Caco-2 (cell line): Measurements from ENCODE around the gene PPP1R12B. TPM values are rescaled to one million over a fixed set of nuclear protein-coding genes. Genes with fewer than 3 reads are reported as not detected.
"Not testable (repeated sequence)": the region's sequence is repeated elsewhere in the genome, so short reads cannot be mapped to it uniquely, and the experiment has no call there.

Source experiments
- BruUV-seq: library from RNA; stranded (reverse); fragments of 400-500 nt; replicated peaks from 2 replicates; lab custom pipeline; 2021; lab: Mats Ljungman, UMichigan
- CTCF ChIA-PET: fragments of 300-600 bp; sonication (Branson Sonifier 250); formaldehyde crosslinking; loops from one replicate; lab custom pipeline; 2022; ENCODE audit warnings: antibody characterized with exemption; lab: Charles Lee
- POLR2A ChIA-PET: fragments of 300-600 bp; sonication (Branson Sonifier 250); formaldehyde crosslinking; loops from one replicate; lab custom pipeline; 2022; ENCODE audit warnings: antibody characterized with exemption; lab: Charles Lee
- DNase-seq, 2 experiments: peaks; one replicate each; pipeline versions ENCODE4 v3.0.0 to v3.0.0-alpha.2; 2020 to 2022
- H3K27me3 ChIP-seq: replicated peaks from 2 replicates; pipeline ENCODE4 v1.6.0; 2011; ENCODE audit warnings: low read length; ENCODE audit not compliant: control insufficient read depth, insufficient read depth
- H3K36me3 ChIP-seq: 2 replicates; pipeline ENCODE4 v1.5.1; 2011; ENCODE audit warnings: low read length; ENCODE audit not compliant: control insufficient read depth, insufficient read depth
- H3K4me1 ChIP-seq: fragments of 250-450 bp; sonication (Bioruptor Pico); 2 replicates; pipeline ENCODE4 v1.5.1; 2020; ENCODE audit warnings: mild to moderate bottlenecking
- H3K4me3 ChIP-seq: 2 replicates; pipeline ENCODE4 v1.5.1; 2011; ENCODE audit warnings: low read depth, mild to moderate bottlenecking, control low read depth, low read length
- H3K9me3 ChIP-seq: fragments of 250-450 bp; sonication (Bioruptor Pico); 2 replicates; pipeline ENCODE4 v1.5.1; 2020; ENCODE audit warnings: mild to moderate bottlenecking, moderate library complexity
- H3K27ac Mint-ChIP-seq: one replicate; pipeline ENCODE4 v1.8.0; 2022; ENCODE audit warnings: mixed read lengths; ENCODE audit not compliant: unreplicated experiment
- H3K27me3 Mint-ChIP-seq: one replicate; pipeline ENCODE4 v1.8.0; 2022; ENCODE audit warnings: mixed read lengths; ENCODE audit not compliant: insufficient read depth, unreplicated experiment
- H3K36me3 Mint-ChIP-seq: one replicate; pipeline ENCODE4 v1.8.0; 2022; ENCODE audit warnings: mild to moderate bottlenecking, mixed read lengths; ENCODE audit not compliant: insufficient read depth, unreplicated experiment
- H3K4me1 Mint-ChIP-seq: one replicate; pipeline ENCODE4 v1.8.0; 2022; ENCODE audit warnings: low read depth, mixed read lengths; ENCODE audit not compliant: unreplicated experiment
- H3K4me3 Mint-ChIP-seq: one replicate; pipeline ENCODE4 v1.8.0; 2022; ENCODE audit warnings: mild to moderate bottlenecking, moderate library complexity, mixed read lengths; ENCODE audit not compliant: unreplicated experiment
- H3K9me3 Mint-ChIP-seq: one replicate; pipeline ENCODE4 v1.8.0; 2022; ENCODE audit warnings: mixed read lengths; ENCODE audit not compliant: unreplicated experiment
- intact Hi-C: fragments of 100-400 bp; cut with micrococcal nuclease; formaldehyde crosslinking; loops from one replicate; pipeline ENCODE4 v1.10.0; 2022; ENCODE audit not compliant: unreplicated experiment
- total RNA-seq: library from RNA; stranded (reverse); gene quantifications from 2 replicates; pipeline ENCODE4 v1.2.3, GENCODE V29; 2022
- TF ChIP-seq, protein P1 (sequence below), 2 experiments: fragments of 200-600 bp in 1 of 2; IDR thresholded peaks; 1 replicate in 1 of 2; 2 replicates in 1 of 2; pipeline versions ENCODE4 v1.5.1 to v1.8.0; 2011 to 2022; ENCODE audit warnings: antibody characterized with exemption in 1 of 2, control low read depth in 1 of 2, inconsistent platforms in 1 of 2, low read depth in 1 of 2, low read length in 1 of 2, mild to moderate bottlenecking in 1 of 2, moderate library complexity in 1 of 2; ENCODE audit not compliant: insufficient read depth in 1 of 2, severe bottlenecking in 1 of 2, unreplicated experiment in 1 of 2

Gene PPP1R12B
- total RNA-seq, 1 experiment from 2014 or later, result 16.4 TPM

DNA sequence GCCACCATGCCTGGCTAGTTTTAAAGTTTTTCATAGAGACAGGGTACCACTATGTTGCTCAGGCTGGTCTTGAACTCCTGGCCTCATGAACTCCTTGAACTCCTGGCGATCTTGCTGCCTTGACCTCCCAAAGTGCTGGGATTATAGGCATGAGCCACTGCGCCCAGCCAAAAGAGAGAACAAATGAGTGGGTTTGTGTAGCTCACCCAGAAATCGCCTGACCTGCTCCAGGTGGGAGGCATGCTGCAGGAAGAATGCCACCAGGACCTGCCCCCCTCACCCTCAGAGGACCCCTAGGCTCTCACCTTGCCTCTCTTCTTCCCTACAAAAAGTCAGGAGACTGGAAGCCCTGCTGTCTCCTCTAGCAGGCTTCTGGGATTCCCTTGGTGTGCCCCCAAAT, 272.9 kb downstream of the PPP1R12B start:
- intact Hi-C loops, result no loop called here
- Mint-ChIP-seq H3K4me1 (no peaks in the 10 kb centered on the region), H3K36me3 (no peaks in the 10 kb centered on the region), H3K9me3 (no peaks in the 10 kb centered on the region), H3K4me3 (no peak overlapping the region), H3K27ac (no peak overlapping the region), H3K27me3 (no peaks in the 10 kb centered on the region)
- POLR2A ChIA-PET, result no interaction called here
- TF ChIP-seq, protein P1, sequence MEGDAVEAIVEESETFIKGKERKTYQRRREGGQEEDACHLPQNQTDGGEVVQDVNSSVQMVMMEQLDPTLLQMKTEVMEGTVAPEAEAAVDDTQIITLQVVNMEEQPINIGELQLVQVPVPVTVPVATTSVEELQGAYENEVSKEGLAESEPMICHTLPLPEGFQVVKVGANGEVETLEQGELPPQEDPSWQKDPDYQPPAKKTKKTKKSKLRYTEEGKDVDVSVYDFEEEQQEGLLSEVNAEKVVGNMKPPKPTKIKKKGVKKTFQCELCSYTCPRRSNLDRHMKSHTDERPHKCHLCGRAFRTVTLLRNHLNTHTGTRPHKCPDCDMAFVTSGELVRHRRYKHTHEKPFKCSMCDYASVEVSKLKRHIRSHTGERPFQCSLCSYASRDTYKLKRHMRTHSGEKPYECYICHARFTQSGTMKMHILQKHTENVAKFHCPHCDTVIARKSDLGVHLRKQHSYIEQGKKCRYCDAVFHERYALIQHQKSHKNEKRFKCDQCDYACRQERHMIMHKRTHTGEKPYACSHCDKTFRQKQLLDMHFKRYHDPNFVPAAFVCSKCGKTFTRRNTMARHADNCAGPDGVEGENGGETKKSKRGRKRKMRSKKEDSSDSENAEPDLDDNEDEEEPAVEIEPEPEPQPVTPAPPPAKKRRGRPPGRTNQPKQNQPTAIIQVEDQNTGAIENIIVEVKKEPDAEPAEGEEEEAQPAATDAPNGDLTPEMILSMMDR (IDR thresholded peaks at IDR 0.05; ENCODE audit: insufficient read depth in 1 of 2, low read depth in 1 of 2, low read length in 1 of 2, severe bottlenecking in 1 of 2, unreplicated experiment in 1 of 2), result no peak
- Histone ChIP-seq H3K27me3 (no peaks in the 10 kb centered on the region), H3K4me3 (no peak overlapping the region), H3K9me3 (no peaks in the 10 kb centered on the region), H3K4me1 (no peaks in the 10 kb centered on the region), H3K36me3 (no peaks in the 10 kb centered on the region)
- no TSS peak for BruUV-seq
- DNase-seq, result no peak
- CTCF ChIA-PET, result no interaction called here

DNA sequence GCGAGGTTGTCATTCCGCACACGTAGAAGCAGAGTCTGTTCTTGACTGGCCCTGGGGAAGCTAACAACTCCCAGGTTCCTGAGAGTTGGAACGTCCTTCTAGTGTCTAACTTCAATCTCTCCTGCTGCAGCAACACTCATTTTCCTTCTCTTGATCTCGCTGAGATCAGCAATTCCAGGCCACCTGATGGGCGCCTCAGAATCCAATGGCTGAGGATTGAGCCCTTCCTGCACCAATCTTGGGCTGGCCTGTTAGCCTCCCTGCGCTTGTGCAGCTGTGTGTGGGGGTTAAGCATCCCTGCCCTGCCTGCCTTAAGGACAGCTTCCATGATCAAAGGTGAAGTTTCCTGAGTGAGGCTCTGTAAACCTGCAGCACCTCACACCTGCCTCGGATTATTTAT, 273.9 kb downstream of the PPP1R12B start:
- TF ChIP-seq, protein P1 (IDR thresholded peaks at IDR 0.05; ENCODE audit: insufficient read depth in 1 of 2, low read depth in 1 of 2, low read length in 1 of 2, severe bottlenecking in 1 of 2, unreplicated experiment in 1 of 2), result no peak
- Mint-ChIP-seq H3K9me3 (no peaks in the 10 kb centered on the region), H3K4me1 (no peaks in the 10 kb centered on the region), H3K4me3 (no peak overlapping the region), H3K36me3 (no peaks in the 10 kb centered on the region), H3K27me3 (no peaks in the 10 kb centered on the region), H3K27ac (no peak overlapping the region)
- no peaks in the 10 kb centered on the region for H3K36me3 ChIP-seq
- intact Hi-C loops, result no loop called here
- DNase-seq, result no peak
- BruUV-seq, result no TSS peak
- ChIA-PET POLR2A (no interaction called here), CTCF (no interaction called here)
- no peaks in the 10 kb centered on the region for H3K4me1 ChIP-seq
- no peaks in the 10 kb centered on the region for H3K9me3 ChIP-seq
- H3K4me3 ChIP-seq, result no peak overlapping the region
- H3K27me3 ChIP-seq, result no peaks in the 10 kb centered on the region

DNA sequence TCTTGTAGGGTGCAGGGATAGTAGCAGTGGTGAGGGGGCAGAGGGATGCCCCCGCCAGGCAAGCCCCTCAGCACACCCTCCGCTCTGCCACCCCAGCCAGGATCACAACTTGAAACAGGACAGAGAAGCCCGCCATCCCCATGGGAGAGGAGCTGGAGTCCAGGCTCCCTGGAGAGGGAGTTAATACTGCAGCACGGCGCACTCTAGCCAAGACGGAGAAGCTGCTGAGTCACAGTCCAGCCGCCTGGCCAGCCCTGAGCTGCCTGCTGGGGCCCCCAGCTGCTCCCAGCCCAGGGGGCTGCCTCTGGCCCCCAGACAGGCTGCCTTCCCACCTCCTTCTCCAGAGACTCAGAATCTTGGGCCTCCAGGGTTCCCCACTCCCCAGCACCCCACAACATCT, 274.6 kb downstream of the PPP1R12B start:
- H3K4me3 ChIP-seq, result no peak overlapping the region
- TF ChIP-seq, protein P1 (IDR thresholded peaks at IDR 0.05; ENCODE audit: insufficient read depth in 1 of 2, low read depth in 1 of 2, low read length in 1 of 2, severe bottlenecking in 1 of 2, unreplicated experiment in 1 of 2), result no peak
- no peak for DNase-seq
- ChIA-PET CTCF (no interaction called here), POLR2A (no interaction called here)
- no peaks in the 10 kb centered on the region for H3K4me1 ChIP-seq
- H3K9me3 Mint-ChIP-seq, result no peaks in the 10 kb centered on the region
- no peaks in the 10 kb centered on the region for H3K36me3 ChIP-seq
- no peaks in the 10 kb centered on the region for H3K9me3 ChIP-seq
- no peak overlapping the region for H3K4me3 Mint-ChIP-seq
- H3K27me3 Mint-ChIP-seq, result no peaks in the 10 kb centered on the region
- no TSS peak for BruUV-seq
- H3K27me3 ChIP-seq, result no peaks in the 10 kb centered on the region
- H3K36me3 Mint-ChIP-seq, result no peaks in the 10 kb centered on the region
- intact Hi-C loops, result no loop called here
- no peaks in the 10 kb centered on the region for H3K4me1 Mint-ChIP-seq
- no peak overlapping the region for H3K27ac Mint-ChIP-seq

DNA sequence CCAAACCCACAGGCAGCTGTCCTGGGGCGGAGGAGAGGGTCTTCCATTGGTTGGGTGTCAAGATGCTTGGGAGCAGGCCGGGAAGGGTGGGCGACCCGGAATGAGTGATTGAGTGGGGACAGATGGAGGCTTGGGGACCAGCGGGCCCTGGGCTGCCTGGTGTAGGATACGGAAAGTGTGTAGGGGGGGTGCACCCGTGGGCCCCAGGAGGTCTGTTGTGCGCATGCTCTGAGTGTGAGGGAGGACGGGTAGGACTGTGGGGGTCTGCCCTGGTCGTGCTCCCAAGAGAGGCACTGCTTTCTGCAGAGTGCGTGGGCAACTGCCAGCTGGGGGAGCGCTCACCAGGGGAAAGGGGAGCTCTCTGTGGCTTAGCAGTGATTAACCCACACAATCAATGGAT, 275.0 kb downstream of the PPP1R12B start:
- BruUV-seq, H3K27ac Mint-ChIP-seq, H3K4me1 ChIP-seq, H3K27me3 ChIP-seq, intact Hi-C loops, H3K9me3 Mint-ChIP-seq, DNase-seq, H3K4me3 Mint-ChIP-seq, H3K27me3 Mint-ChIP-seq, H3K9me3 ChIP-seq, POLR2A ChIA-PET, H3K4me1 Mint-ChIP-seq, CTCF ChIA-PET, H3K36me3 Mint-ChIP-seq, H3K36me3 ChIP-seq, H3K4me3 ChIP-seq: not testable (repeated sequence)
